PC-3 (cell line): ENCODE data around the gene INPP5K. TPM values are rescaled to one million over a fixed set of nuclear protein-coding genes. Genes with fewer than 3 reads are reported as not detected.

Experiments
- ATAC-seq: fragments of 200-7000 bp; cut with Tn5 transposase; 2 replicates; pipeline ENCODE4 v1.9.1; 2020; ENCODE audit warnings: mild to moderate bottlenecking, moderate library complexity
- BruUV-seq: library from RNA; stranded (reverse); fragments of 400-500 nt; replicated peaks from 2 replicates; lab custom pipeline; 2021; lab: Mats Ljungman, UMichigan
- CTCF ChIA-PET: fragments of 300-600 bp; sonication (Branson Sonifier 250); formaldehyde crosslinking; loops from one replicate; lab custom pipeline; 2022; ENCODE audit warnings: antibody characterized with exemption; lab: Charles Lee
- POLR2A ChIA-PET: fragments of 300-600 bp; sonication (Branson Sonifier 250); formaldehyde crosslinking; loops from one replicate; lab custom pipeline; 2022; ENCODE audit warnings: antibody characterized with exemption; ENCODE audit not compliant: unreplicated experiment; lab: Charles Lee
- DNase-seq: peaks from one replicate; pipeline ENCODE4 v3.0.0-alpha.2; 2015
- H2AFZ ChIP-seq: fragments of 300-600 bp; sonication (generic); 2 replicates; pipeline ENCODE4 v1.6.0; 2016; ENCODE audit warnings: antibody characterized with exemption, low read length
- H3F3A ChIP-seq: fragments of 300-600 bp; sonication (generic); one replicate; pipeline ENCODE4 v1.6.0; 2017; ENCODE audit warnings: antibody characterized with exemption, low read length, control low read depth, mild to moderate bottlenecking; ENCODE audit not compliant: unreplicated experiment
- H3K27ac ChIP-seq: fragments of 300-600 bp; sonication (generic); 2 replicates; pipeline ENCODE4 v1.5.1; 2016; ENCODE audit warnings: mild to moderate bottlenecking, low read length
- H3K27me3 ChIP-seq: fragments of 300-600 bp; sonication (generic); 2 replicates; pipeline ENCODE4 v1.6.1; 2016; ENCODE audit warnings: low read length, mixed read lengths
- H3K36me3 ChIP-seq: fragments of 300-600 bp; sonication (generic); 2 replicates; pipeline ENCODE4 v1.6.1; 2016; ENCODE audit warnings: low read depth, mixed run types, low read length, mixed read lengths
- H3K4me1 ChIP-seq: fragments of 300-600 bp; sonication (generic); 2 replicates; pipeline ENCODE4 v1.5.1; 2016; ENCODE audit warnings: low read length; ENCODE audit not compliant: insufficient read depth
- H3K4me2 ChIP-seq: fragments of 300-600 bp; sonication (generic); 2 replicates; pipeline ENCODE4 v1.6.0; 2016; ENCODE audit warnings: low read length
- H3K4me3 ChIP-seq: fragments of 300-600 bp; sonication (generic); 2 replicates; pipeline ENCODE4 v1.5.1; 2016; ENCODE audit warnings: mild to moderate bottlenecking, low read length, mixed read lengths
- H3K79me2 ChIP-seq: fragments of 300-600 bp; sonication (generic); 2 replicates; pipeline ENCODE4 v1.6.1; 2017; ENCODE audit warnings: low read length, mixed read lengths
- H3K9ac ChIP-seq: fragments of 300-600 bp; sonication (generic); 2 replicates; pipeline ENCODE4 v1.6.0; 2016; ENCODE audit warnings: mild to moderate bottlenecking, low read length
- H3K9me2 ChIP-seq: fragments of 300-600 bp; sonication (generic); replicated peaks from 2 replicates; pipeline ENCODE4 v1.6.1; 2016; ENCODE audit warnings: mixed run types, low read length, mixed read lengths
- H3K9me3 ChIP-seq: fragments of 300-600 bp; sonication (generic); 2 replicates; pipeline ENCODE4 v1.6.1; 2016; ENCODE audit warnings: low read length, mixed read lengths
- H4K20me1 ChIP-seq: fragments of 300-600 bp; sonication (generic); 2 replicates; pipeline ENCODE4 v1.6.1; 2016; ENCODE audit warnings: low read length, mixed read lengths
- EZH2 ChIP-seq: fragments of 300-600 bp; sonication (generic); IDR thresholded peaks from one replicate; pipeline ENCODE4 v1.6.1; 2017; ENCODE audit warnings: antibody characterized with exemption, mild to moderate bottlenecking, low read length; ENCODE audit not compliant: unreplicated experiment
- EZH2phosphoT487 ChIP-seq: fragments of 300-600 bp; sonication (generic); IDR thresholded peaks from 2 replicates; pipeline ENCODE4 v1.6.1; 2018; ENCODE audit warnings: mild to moderate bottlenecking, antibody characterized with exemption, low read length, borderline replicate concordance
- intact Hi-C: fragments of 100-400 bp; cut with micrococcal nuclease; formaldehyde crosslinking; loops from 2 replicates; pipeline ENCODE4 v1.9.0; 2023
- total RNA-seq: library from RNA; depleted of rRNA; stranded (reverse); fragments of >200 nt; gene quantifications from 2 replicates; pipeline ENCODE4 v1.2.3, GENCODE V29; 2014
- TF ChIP-seq, protein P1 (sequence below): fragments of 300-600 bp; sonication (generic); conservative IDR thresholded peaks from 2 replicates; pipeline ENCODE4 v1.5.1; 2017; ENCODE audit warnings: antibody characterized with exemption, low read depth, mild to moderate bottlenecking, low read length

INPP5K gene
- total RNA-seq, 1 experiment from 2014 or later: 52.6 TPM

DNA sequence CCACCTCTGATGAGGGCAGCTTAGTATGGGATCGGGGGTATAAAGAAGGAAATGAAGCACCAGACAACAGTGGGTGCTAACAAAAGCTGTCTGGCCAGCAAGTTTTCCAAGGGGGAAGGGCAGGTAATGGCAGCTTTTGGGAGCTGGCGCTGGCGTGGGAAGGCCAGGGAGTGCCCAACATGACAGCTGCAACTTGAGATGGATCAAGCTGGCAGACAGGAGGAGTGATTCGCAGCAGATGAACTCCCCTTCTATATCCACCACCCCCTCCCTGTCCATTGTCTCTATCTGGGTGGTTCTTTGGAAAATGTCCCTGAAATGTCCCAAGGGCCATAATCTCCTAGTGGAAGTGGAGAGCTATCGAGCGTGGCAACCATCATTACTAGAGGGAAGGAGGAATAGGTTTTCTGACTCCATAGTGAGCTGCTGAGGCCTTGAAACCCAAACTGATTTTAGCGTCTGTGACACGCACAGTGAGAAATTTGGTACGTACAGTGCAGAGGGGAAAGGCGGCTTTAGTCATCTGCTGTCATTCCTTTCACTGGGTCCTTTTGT is 4.8 kb upstream of the INPP5K start:
- Histone ChIP-seq H3K79me2 (peaks cover 9% of the 10 kb centered on the region), H3K27me3 (no peaks in the 10 kb centered on the region), H3K4me3 (no peak overlapping the region), H3F3A (no peaks in the 10 kb centered on the region), H3K9me3 (no peaks in the 10 kb centered on the region), H2AFZ (no peak overlapping the region), H3K4me1 (peaks cover 6% of the 10 kb centered on the region; the same call in 1 of the 2 replicates), H3K27ac (no peak overlapping the region), H3K9me2 (no peaks in the 10 kb centered on the region), H3K4me2 (no peak overlapping the region), H3K9ac (no peak overlapping the region), H4K20me1 (no peaks in the 10 kb centered on the region), H3K36me3 (0 out of 2 replicates have a peak, but pooled peaks cover 2% of the 10 kb centered on the region)
- TF ChIP-seq EZH2: no peak
- TF ChIP-seq EZH2phosphoT487: no peak
- TF ChIP-seq, protein P1, sequence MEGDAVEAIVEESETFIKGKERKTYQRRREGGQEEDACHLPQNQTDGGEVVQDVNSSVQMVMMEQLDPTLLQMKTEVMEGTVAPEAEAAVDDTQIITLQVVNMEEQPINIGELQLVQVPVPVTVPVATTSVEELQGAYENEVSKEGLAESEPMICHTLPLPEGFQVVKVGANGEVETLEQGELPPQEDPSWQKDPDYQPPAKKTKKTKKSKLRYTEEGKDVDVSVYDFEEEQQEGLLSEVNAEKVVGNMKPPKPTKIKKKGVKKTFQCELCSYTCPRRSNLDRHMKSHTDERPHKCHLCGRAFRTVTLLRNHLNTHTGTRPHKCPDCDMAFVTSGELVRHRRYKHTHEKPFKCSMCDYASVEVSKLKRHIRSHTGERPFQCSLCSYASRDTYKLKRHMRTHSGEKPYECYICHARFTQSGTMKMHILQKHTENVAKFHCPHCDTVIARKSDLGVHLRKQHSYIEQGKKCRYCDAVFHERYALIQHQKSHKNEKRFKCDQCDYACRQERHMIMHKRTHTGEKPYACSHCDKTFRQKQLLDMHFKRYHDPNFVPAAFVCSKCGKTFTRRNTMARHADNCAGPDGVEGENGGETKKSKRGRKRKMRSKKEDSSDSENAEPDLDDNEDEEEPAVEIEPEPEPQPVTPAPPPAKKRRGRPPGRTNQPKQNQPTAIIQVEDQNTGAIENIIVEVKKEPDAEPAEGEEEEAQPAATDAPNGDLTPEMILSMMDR: no peak
- no peak for ATAC-seq
- intact Hi-C loops: no loop called here
- ChIA-PET POLR2A (no interaction called here), CTCF (no interaction called here)
- no peak for DNase-seq
- no TSS peak for BruUV-seq

DNA sequence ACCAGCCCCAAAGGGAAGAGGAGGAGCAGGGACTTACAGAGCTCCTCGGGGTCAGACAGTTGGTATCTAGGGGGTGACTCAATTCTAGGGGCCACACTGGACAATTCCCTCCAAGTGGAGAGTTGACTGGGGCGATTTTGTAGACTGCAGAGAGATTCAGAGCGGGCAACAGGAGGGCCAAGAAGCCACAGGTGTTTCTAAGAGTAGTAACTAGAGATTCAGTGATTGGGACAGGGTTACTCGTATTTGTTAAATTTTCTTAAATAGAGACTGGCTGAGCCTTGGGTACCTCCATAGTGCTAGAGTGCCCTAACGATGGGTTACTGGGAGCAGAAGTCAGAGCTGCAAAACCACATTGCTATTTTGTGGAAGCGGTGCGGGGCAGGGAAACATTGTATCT is 3.3 kb upstream of the INPP5K start:
- no peaks in the 10 kb centered on the region for H3K27me3 ChIP-seq
- no peak overlapping the region for H2AFZ ChIP-seq
- ChIA-PET POLR2A (no interaction called here), CTCF (no interaction called here)
- no peak for TF ChIP-seq EZH2phosphoT487
- TF ChIP-seq, protein P1: no peak
- TF ChIP-seq EZH2: no peak
- ATAC-seq: no peak
- intact Hi-C loops: loop anchor here (10.0 kb wide), 1 partner anchor 155 kb away; no protein-coding TSS in a partner anchor
- no peak overlapping the region for H3K4me3 ChIP-seq
- peaks cover 12% of the 10 kb centered on the region for H3K4me1 ChIP-seq
- no peak for DNase-seq
- H3F3A ChIP-seq: no peaks in the 10 kb centered on the region
- H3K9ac ChIP-seq: no peak overlapping the region
- no TSS peak for BruUV-seq
- H3K36me3 ChIP-seq: no peaks in the 10 kb centered on the region
- H3K79me2 ChIP-seq: peaks cover 22% of the 10 kb centered on the region
- no peaks in the 10 kb centered on the region for H3K9me3 ChIP-seq
- no peaks in the 10 kb centered on the region for H4K20me1 ChIP-seq
- no peak overlapping the region for H3K4me2 ChIP-seq
- H3K9me2 ChIP-seq: no peaks in the 10 kb centered on the region
- no peak overlapping the region for H3K27ac ChIP-seq

DNA sequence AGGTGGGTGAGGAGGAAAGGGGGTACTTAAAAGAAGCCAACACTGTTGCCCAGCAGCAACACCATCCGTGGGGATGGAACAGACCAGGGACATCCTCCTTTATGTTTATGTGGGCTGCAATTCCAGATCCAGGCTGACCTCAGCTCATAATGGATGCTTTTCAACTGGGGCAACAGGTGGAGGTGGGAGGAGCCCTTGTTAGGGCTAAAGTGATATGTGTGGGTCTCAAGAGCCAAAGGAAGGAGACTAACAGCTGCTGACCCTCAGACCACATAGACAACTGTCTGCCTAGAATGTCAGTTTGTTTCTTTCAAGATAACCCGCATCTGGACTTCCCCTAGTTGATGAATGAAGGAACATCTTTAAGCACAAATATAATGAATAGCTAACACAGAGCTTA is 2.0 kb upstream of the INPP5K start:
- H2AFZ ChIP-seq: no peak overlapping the region
- intact Hi-C loops: loop anchor here (10.0 kb wide), 1 partner anchor 154 kb away; no protein-coding TSS in a partner anchor

More for the DNA sequence above, 2.0 kb upstream of the INPP5K start:
- Histone ChIP-seq H3K27me3 (no peaks in the 10 kb centered on the region), H3K9me3 (no peaks in the 10 kb centered on the region), H3K4me2 (no peak overlapping the region), H3K4me3 (no peak overlapping the region), H3F3A (no peaks in the 10 kb centered on the region), H4K20me1 (no peaks in the 10 kb centered on the region), H3K9me2 (no peaks in the 10 kb centered on the region), H3K27ac (no peak overlapping the region), H3K36me3 (no peaks in the 10 kb centered on the region), H3K4me1 (peaks cover 12% of the 10 kb centered on the region), H3K79me2 (peaks cover 26% of the 10 kb centered on the region), H3K9ac (no peak overlapping the region)
- BruUV-seq: no TSS peak
- no peak for ATAC-seq
- ChIA-PET CTCF (no interaction called here), POLR2A (no interaction called here)
- DNase-seq: no peak
- no peak for TF ChIP-seq EZH2phosphoT487
- no peak for TF ChIP-seq EZH2
- TF ChIP-seq, protein P1: no peak
